ENCODE measurements around the gene CIPC.

Gene CIPC

DNA sequence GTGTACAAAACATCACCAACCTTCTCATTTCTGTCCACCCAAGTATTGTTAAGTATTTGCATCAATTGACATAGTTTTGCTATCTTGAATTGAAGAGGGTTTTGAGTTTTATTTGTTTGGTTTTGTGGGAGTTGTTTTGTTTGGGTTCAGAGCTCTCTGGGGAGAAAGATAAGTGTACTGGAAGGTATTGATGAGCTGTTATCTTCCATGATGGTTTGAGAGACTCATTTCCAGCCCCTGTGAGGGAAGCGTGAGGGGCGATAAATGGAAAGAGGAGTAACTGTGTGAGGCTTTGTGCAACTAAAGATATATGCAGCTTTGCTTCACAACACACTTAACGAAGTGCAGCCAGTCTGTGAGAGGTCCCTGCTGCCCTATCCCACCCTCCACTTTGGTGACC, 15.7 kb upstream of the CIPC start:
- H3K4me1 ChIP-seq (ENCODE audit: control insufficient read depth, insufficient read depth, low read length): no peaks in the 10 kb centered on the region
- H3K36me3 ChIP-seq (ENCODE audit: control insufficient read depth, insufficient read depth, low read length): no peaks in the 10 kb centered on the region
- H3K9ac ChIP-seq (ENCODE audit: low read length): no peak overlapping the region
- H3K27me3 ChIP-seq (ENCODE audit: control insufficient read depth, insufficient read depth, low read length): no peaks in the 10 kb centered on the region
- no peak overlapping the region for H3K27ac ChIP-seq (ENCODE audit: low read depth, low read length)
- no peak overlapping the region for H3K4me3 ChIP-seq (ENCODE audit: low read length)

DNA sequence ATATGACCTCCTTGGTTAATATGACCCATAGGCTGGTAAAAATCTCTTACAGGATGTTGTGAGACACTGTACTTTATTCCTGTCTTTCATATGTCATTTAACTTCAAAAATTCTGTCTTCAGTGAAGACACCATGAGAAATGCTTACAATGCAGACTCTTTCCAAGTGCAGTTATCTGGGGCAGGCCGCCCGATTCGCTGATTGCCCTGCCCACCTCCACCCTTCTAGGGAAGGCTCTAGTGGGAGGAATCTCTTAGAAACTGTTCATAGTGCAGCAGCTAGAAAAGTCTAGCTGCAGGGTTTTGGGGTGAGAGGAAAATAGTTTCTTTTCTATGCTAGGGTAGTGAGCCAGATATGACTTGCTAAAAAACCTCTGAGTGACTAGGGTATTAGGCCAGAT, 15.0 kb upstream of the CIPC start:
- Histone ChIP-seq H3K4me3 (ENCODE audit: low read length) (no peak overlapping the region), H3K27ac (ENCODE audit: low read depth, low read length) (no peak overlapping the region)

DNA sequence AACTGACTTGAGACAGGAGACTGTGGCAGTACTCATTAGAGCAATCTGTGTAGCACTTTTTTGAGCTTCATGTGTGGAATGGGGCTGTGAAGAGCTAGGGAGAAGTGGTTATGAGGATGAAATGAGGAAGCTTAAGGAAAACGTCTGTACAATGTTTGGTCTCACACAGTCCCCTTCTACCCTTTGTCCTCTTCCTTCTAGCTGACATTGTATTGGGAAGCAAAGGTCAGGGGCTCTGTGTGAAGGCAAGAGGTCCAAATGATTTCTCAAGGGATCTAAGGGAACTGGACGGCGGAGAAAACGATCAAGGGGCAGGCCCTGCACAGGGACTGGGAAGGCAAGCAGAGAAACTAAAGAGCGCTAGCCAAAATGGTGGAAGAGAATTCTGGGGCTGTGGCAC, 13.1 kb upstream of the CIPC start:
- Histone ChIP-seq H3K27me3 (ENCODE audit: control insufficient read depth, insufficient read depth, low read length) (no peaks in the 10 kb centered on the region), H3K4me1 (ENCODE audit: control insufficient read depth, insufficient read depth, low read length) (no peaks in the 10 kb centered on the region), H3K9ac (ENCODE audit: low read length) (no peak overlapping the region), H3K27ac (ENCODE audit: low read depth, low read length) (no peak overlapping the region), H3K4me3 (ENCODE audit: low read length) (no peak overlapping the region), H3K36me3 (ENCODE audit: control insufficient read depth, insufficient read depth, low read length) (no peaks in the 10 kb centered on the region)

More for the DNA sequence above, 15.0 kb upstream of the CIPC start:
- Histone ChIP-seq H3K9ac (ENCODE audit: low read length) (no peak overlapping the region), H3K27me3 (ENCODE audit: control insufficient read depth, insufficient read depth, low read length) (no peaks in the 10 kb centered on the region), H3K36me3 (ENCODE audit: control insufficient read depth, insufficient read depth, low read length) (no peaks in the 10 kb centered on the region), H3K4me1 (ENCODE audit: control insufficient read depth, insufficient read depth, low read length) (no peaks in the 10 kb centered on the region)

DNA sequence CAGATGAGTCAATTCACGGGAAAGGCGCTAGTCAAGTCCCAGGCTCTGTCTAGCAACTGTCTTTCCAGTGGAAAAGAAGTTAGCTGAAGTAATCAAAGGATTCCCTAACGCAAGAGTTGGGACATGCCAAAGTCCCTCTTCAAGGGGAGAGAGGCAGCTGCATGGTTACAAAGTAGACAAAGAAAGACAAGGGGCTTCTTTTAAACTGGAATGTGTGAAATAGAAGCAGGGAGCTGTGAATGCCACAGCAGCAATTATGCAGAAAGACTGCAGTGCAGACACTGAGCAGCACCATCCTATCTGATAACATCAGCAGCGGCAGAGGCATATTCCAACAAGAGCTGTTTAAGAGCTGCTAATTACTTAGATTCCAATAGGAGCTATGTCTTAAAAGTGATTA, 12.5 kb upstream of the CIPC start:
- H3K36me3 ChIP-seq (ENCODE audit: control insufficient read depth, insufficient read depth, low read length): no peaks in the 10 kb centered on the region
- no peak overlapping the region for H3K9ac ChIP-seq (ENCODE audit: low read length)
- H3K4me1 ChIP-seq (ENCODE audit: control insufficient read depth, insufficient read depth, low read length): no peaks in the 10 kb centered on the region
- H3K27ac ChIP-seq (ENCODE audit: low read depth, low read length): no peak overlapping the region
- H3K4me3 ChIP-seq (ENCODE audit: low read length): no peak overlapping the region
- H3K27me3 ChIP-seq (ENCODE audit: control insufficient read depth, insufficient read depth, low read length): no peaks in the 10 kb centered on the region

DNA sequence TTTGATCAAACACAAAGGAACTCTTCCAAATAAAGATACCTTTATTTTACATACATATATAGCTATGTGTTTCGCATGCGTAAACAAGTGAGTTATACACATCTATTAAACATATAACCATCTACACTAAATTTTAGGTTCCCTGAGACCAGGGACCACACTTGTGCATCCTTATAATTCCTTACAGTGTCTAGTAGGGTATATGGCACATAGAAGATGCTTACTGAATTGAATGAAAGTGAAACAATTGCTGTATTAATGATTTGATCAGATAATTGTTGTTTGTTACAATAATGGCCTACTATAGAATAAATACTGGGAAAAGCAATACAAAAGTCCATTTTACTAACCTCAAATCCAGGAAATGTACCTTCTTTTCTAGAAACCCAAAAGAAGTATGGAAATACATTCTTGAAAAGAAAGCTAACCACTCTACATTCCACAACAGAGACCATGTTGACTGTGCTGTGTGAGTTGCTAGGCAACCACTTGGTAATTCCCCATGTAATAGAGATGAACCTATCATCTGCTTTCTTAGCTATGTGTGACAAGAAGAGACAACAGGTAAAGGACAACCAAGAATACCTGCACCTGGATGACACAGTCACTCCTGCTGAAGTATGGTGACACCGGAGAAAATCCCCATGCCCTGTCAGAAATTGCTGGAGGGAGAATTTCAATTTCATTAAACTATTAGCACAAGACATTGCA, 11.9 kb upstream of the CIPC start:
- Histone ChIP-seq H3K9ac (ENCODE audit: low read length) (no peak overlapping the region), H3K4me3 (ENCODE audit: low read length) (no peak overlapping the region), H3K27me3 (ENCODE audit: control insufficient read depth, insufficient read depth, low read length) (no peaks in the 10 kb centered on the region), H3K27ac (ENCODE audit: low read depth, low read length) (no peak overlapping the region), H3K4me1 (ENCODE audit: control insufficient read depth, insufficient read depth, low read length) (no peaks in the 10 kb centered on the region), H3K36me3 (ENCODE audit: control insufficient read depth, insufficient read depth, low read length) (no peaks in the 10 kb centered on the region)

DNA sequence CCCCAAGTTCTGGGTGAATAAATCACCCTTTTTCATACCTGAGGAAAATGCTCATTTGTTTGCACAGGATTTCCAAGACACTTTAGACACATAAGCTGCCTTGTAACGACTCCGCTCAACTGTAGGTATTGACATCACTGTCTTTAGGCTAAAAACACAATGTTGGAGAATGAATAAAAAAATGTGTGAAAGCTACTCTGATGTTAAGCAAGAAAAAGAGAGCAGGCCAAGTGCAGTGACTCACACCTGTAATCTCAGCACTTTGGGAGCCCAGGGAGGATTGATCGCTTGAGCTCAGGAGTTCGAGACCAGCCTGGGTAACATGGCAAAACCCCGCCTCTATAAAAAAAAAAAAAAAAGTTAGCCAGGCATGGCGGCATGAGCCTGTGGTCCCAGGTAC, 11.1 kb upstream of the CIPC start:
- H3K27me3 ChIP-seq (ENCODE audit: control insufficient read depth, insufficient read depth, low read length): no peaks in the 10 kb centered on the region
- H3K9ac ChIP-seq (ENCODE audit: low read length): no peak overlapping the region
- H3K4me1 ChIP-seq (ENCODE audit: control insufficient read depth, insufficient read depth, low read length): no peaks in the 10 kb centered on the region
- H3K27ac ChIP-seq (ENCODE audit: low read depth, low read length): no peak overlapping the region
- H3K4me3 ChIP-seq (ENCODE audit: low read length): no peak overlapping the region
- H3K36me3 ChIP-seq (ENCODE audit: control insufficient read depth, insufficient read depth, low read length): no peaks in the 10 kb centered on the region

DNA sequence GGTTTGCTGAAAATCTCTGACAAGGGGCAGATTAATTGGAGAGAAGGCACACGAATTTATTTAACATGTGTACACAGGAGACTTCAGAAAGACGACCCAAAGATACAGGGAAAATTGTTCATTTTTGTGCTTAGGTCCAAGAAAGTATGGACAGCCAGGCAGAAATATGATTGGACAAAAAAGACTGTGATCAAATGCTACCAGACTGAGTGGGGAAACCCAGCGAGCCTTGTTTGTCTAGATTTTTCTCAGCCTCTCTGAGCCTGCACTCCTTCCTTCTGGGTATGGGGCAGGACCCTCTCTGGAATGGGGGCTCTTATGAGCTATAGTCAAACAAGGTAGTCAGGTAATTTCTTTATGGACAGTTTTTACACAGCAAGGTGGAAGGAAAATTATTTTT, 10.4 kb upstream of the CIPC start:
- no peak overlapping the region for H3K9ac ChIP-seq (ENCODE audit: low read length)
- H3K4me1 ChIP-seq (ENCODE audit: control insufficient read depth, insufficient read depth, low read length): no peaks in the 10 kb centered on the region
- H3K4me3 ChIP-seq (ENCODE audit: low read length): no peak overlapping the region
- no peaks in the 10 kb centered on the region for H3K27me3 ChIP-seq (ENCODE audit: control insufficient read depth, insufficient read depth, low read length)
- H3K36me3 ChIP-seq (ENCODE audit: control insufficient read depth, insufficient read depth, low read length): no peaks in the 10 kb centered on the region
- no peak overlapping the region for H3K27ac ChIP-seq (ENCODE audit: low read depth, low read length)

DNA sequence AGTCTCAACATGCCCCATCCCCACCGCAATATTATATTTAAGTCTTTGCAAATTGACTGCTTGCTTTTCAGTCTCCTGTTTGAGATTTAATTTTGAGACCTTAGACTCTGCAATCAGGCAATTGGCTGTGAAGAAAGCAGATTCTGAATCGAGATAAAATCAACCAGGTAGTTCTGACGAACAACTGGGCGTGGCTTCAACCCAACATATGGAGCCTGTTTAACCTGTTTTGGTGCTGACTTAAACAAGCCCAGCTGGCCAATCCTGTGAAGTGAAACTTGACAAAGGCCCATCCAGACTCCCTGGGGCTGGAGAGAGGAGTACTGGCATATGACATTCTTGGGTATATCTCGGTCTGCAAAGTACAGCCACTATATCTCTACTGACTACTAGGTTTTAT, 9.8 kb upstream of the CIPC start:
- no peak overlapping the region for H3K27ac ChIP-seq (ENCODE audit: low read depth, low read length)
- H3K36me3 ChIP-seq (ENCODE audit: control insufficient read depth, insufficient read depth, low read length): no peaks in the 10 kb centered on the region
- no peaks in the 10 kb centered on the region for H3K4me1 ChIP-seq (ENCODE audit: control insufficient read depth, insufficient read depth, low read length)
- H3K27me3 ChIP-seq (ENCODE audit: control insufficient read depth, insufficient read depth, low read length): no peaks in the 10 kb centered on the region
- H3K9ac ChIP-seq (ENCODE audit: low read length): no peak overlapping the region
- H3K4me3 ChIP-seq (ENCODE audit: low read length): no peak overlapping the region

DNA sequence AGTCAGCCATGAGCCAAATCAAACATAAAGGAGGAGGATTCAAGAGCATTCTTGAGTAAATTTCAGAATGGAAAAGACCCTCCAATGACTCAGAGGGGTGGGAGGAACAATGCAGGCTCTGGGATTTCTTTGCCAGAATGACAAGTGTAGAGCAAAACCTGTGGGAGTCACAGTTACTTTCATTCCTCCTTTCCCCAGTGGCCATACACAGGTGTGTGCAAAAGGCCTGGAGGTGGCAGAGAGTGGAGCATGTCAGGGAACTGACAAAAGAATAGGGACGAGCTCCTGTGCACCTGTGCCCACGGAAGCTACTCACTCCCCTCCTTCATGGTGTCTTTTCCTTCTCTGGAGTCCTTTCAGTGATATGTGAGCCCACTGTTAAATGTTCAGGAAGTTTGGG, 9.4 kb upstream of the CIPC start:
- no peak overlapping the region for H3K27ac ChIP-seq (ENCODE audit: low read depth, low read length)
- H3K4me1 ChIP-seq (ENCODE audit: control insufficient read depth, insufficient read depth, low read length): no peaks in the 10 kb centered on the region
- no peak overlapping the region for H3K9ac ChIP-seq (ENCODE audit: low read length)
- H3K36me3 ChIP-seq (ENCODE audit: control insufficient read depth, insufficient read depth, low read length): no peaks in the 10 kb centered on the region
- H3K27me3 ChIP-seq (ENCODE audit: control insufficient read depth, insufficient read depth, low read length): no peaks in the 10 kb centered on the region
- no peak overlapping the region for H3K4me3 ChIP-seq (ENCODE audit: low read length)

DNA sequence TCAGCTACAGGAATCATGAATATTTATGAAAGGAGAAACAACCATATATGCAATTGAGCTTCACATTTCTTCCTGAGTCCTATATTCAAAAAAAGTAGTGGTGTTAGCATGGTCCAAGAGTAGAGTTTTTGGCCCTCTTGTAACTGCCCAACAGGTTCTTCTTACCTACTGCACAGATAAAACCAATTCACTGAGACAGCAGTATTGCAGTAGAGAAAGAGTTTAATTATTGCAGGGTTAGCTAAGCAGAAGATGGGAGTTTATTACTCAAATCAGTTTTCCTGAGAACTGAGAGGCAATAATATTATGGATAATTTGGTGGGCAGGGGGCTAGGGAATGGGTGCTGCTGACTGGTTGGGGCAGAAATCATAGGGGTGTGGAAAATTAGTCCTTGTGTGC, 6.5 kb upstream of the CIPC start:
- no peak overlapping the region for H3K9ac ChIP-seq (ENCODE audit: low read length)
- H3K4me3 ChIP-seq (ENCODE audit: low read length): no peak overlapping the region
- H3K36me3 ChIP-seq (ENCODE audit: control insufficient read depth, insufficient read depth, low read length): no peaks in the 10 kb centered on the region
- H3K27me3 ChIP-seq (ENCODE audit: control insufficient read depth, insufficient read depth, low read length): no peaks in the 10 kb centered on the region
- no peak overlapping the region for H3K27ac ChIP-seq (ENCODE audit: low read depth, low read length)
- no peaks in the 10 kb centered on the region for H3K4me1 ChIP-seq (ENCODE audit: control insufficient read depth, insufficient read depth, low read length)

DNA sequence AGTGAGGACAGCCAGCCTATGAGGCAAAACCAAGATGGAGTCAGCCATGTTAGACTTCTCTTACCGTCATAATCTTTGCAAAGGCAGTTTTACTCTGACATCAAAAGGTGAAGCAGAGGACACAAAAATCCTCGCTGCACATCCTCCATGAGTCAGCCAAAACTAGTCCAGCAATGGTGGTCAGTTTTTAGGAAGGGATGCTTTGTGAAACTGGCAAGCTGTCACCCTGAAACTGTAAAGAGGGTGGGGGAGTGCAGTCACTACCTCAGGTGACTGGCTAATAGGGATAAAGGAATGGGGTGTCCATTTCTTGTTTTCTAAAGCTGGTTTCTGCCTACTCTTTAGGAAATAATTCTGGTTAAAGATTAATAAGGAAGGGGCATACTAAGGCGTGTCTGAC, 5.4 kb upstream of the CIPC start:
- Histone ChIP-seq H3K27ac (ENCODE audit: low read depth, low read length) (no peak overlapping the region), H3K36me3 (ENCODE audit: control insufficient read depth, insufficient read depth, low read length) (no peaks in the 10 kb centered on the region), H3K4me3 (ENCODE audit: low read length) (no peak overlapping the region), H3K4me1 (ENCODE audit: control insufficient read depth, insufficient read depth, low read length) (peaks cover 4% of the 10 kb centered on the region), H3K9ac (ENCODE audit: low read length) (no peak overlapping the region), H3K27me3 (ENCODE audit: control insufficient read depth, insufficient read depth, low read length) (no peaks in the 10 kb centered on the region)

DNA sequence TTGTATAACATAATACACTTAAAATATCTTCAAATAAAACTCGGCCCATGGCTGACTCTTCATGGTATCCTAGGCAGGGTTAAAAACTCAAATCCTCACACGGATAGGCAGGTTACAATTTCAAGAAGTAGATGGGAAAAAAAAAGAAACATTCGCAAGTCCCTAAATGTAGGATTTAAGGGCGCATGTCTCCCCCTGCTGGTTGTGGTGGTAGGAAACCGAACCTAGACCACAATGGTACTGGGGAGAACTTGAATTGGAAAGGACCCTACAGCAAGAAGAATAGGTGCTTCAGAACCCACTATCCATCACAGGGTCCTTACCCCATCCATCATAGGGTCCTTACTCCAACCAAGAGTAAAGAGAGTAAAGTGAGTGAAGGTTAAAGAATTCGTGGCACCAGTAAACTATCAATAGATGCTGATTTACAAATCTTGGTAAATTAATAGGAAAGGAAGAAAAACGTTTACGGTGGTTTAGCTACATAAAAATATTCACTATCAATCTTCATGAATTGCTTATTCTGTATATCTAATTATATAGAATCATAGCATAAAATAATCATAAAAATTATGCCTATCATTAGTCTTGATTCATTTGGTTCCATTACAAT, 3.3 kb upstream of the CIPC start:
- Histone ChIP-seq H3K27ac (ENCODE audit: low read depth, low read length) (no peak overlapping the region), H3K4me1 (ENCODE audit: control insufficient read depth, insufficient read depth, low read length) (peaks cover 11% of the 10 kb centered on the region), H3K9ac (ENCODE audit: low read length) (no peak overlapping the region), H3K36me3 (ENCODE audit: control insufficient read depth, insufficient read depth, low read length) (no peaks in the 10 kb centered on the region), H3K27me3 (ENCODE audit: control insufficient read depth, insufficient read depth, low read length) (no peaks in the 10 kb centered on the region), H3K4me3 (ENCODE audit: low read length) (no peak overlapping the region)

DNA sequence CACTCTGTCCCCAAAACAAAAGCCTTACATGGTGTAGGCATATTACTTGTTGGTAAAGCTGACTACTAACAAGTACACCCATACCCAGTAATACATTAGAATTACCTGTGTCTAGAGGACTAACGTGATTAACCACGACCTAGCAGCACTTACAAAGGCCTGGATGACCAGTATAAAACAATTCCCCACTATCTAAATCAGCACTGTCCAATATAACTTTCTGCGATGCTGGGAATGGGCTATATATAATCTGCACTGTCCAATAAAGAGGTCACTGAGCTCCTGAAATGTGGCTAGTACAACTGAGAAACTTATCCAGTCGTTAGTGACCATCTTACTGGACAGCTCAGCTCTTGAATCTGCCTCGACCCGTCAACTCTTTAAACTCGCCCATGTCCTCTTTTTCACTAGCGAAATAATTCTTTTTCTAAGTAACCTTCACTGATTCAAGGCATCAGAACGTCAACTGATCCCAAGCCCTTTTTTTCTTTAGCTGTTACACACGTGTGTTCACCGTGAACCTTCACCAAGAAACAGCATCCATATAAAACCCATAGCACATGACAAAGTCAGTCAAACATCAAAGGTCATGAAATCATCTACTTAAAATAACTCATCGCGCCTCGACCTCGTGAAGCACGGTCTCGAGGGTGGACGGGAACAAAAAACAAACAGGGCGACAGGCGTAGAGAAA, 905 bp upstream of the CIPC start:
- Histone ChIP-seq H3K4me1 (ENCODE audit: control insufficient read depth, insufficient read depth, low read length) (peaks cover 17% of the 10 kb centered on the region), H3K36me3 (ENCODE audit: control insufficient read depth, insufficient read depth, low read length) (no peaks in the 10 kb centered on the region)

More for the DNA sequence above, 905 bp upstream of the CIPC start:
- H3K4me3 ChIP-seq (ENCODE audit: low read length): peak overlapping the region; percentile 93
- H3K27ac ChIP-seq (ENCODE audit: low read depth, low read length): peak overlapping the region; percentile 98
- no peaks in the 10 kb centered on the region for H3K27me3 ChIP-seq (ENCODE audit: control insufficient read depth, insufficient read depth, low read length)
- H3K9ac ChIP-seq (ENCODE audit: low read length): peak overlapping the region; percentile 78
